HG03045 (cell line): ENCODE results near the gene DDX23.
"Not testable (repeated sequence)": the region's sequence is repeated elsewhere in the genome, so short reads cannot be mapped to it uniquely, and the experiment has no call there.

Experiments
- ATAC-seq: cut with Tn5 transposase; IDR thresholded peaks from one replicate; pipeline ENCODE4 v1.9.1; 2021; ENCODE audit warnings: mild to moderate bottlenecking, moderate library complexity; ENCODE audit not compliant: unreplicated experiment

The DDX23 gene

GRCh38 chr12:48863291-48863690 lies 11.3 kb upstream of the DDX23 start:
- no peak for ATAC-seq

GRCh38 chr12:48862760-48863159 lies 10.8 kb upstream of the DDX23 start:
- ATAC-seq, result no peak

- ATAC-seq, result no peak
Observed at GRCh38 chr12:48861111-48861510, 9.1 kb upstream of the DDX23 start.

GRCh38 chr12:48860236-48860635 lies 8.3 kb upstream of the DDX23 start:
- not testable (repeated sequence) for ATAC-seq

- ATAC-seq, result no peak
Observed at GRCh38 chr12:48859607-48860006, 7.6 kb upstream of the DDX23 start.

- ATAC-seq, result no peak
Observed at GRCh38 chr12:48858043-48858442, 6.1 kb upstream of the DDX23 start.

GRCh38 chr12:48857278-48857994 lies 5.5 kb upstream of the DDX23 start:
- no peak for ATAC-seq

- ATAC-seq, result no peak
Observed at GRCh38 chr12:48856379-48856778, 4.4 kb upstream of the DDX23 start.

- ATAC-seq, result not testable (repeated sequence)
Observed at GRCh38 chr12:48854932-48855331, 3.0 kb upstream of the DDX23 start.

- ATAC-seq, result no peak
Observed at GRCh38 chr12:48854488-48854887, 2.5 kb upstream of the DDX23 start.

- no peak for ATAC-seq
Observed at GRCh38 chr12:48852734-48853688, 1.0 kb upstream of the DDX23 start.

- ATAC-seq, result not testable (repeated sequence)
Observed at GRCh38 chr12:48842021-48842420, 9.9 kb downstream of the DDX23 start.

GRCh38 chr12:48838048-48838447 lies 13.9 kb downstream of the DDX23 start:
- no peak for ATAC-seq

- no peak for ATAC-seq
Observed at GRCh38 chr12:48832321-48833060, 19.5 kb downstream of the DDX23 start.

- ATAC-seq, result no peak
Observed at GRCh38 chr12:48831257-48831656, 20.7 kb downstream of the DDX23 start.

GRCh38 chr12:48828841-48829575 lies 23.0 kb downstream of the DDX23 start:
- no peak for ATAC-seq

- no peak for ATAC-seq
Observed at GRCh38 chr12:48828293-48828692, 23.7 kb downstream of the DDX23 start.

- no peak for ATAC-seq
Observed at GRCh38 chr12:48827513-48828096, 24.4 kb downstream of the DDX23 start.

GRCh38 chr12:48827026-48827425 lies 24.9 kb downstream of the DDX23 start:
- ATAC-seq, result no peak

GRCh38 chr12:48826209-48826855 lies 25.6 kb downstream of the DDX23 start:
- ATAC-seq, result no peak
